Calu3 (cell line): ENCODE results near the gene VHLL. TPM values are rescaled to one million over a fixed set of nuclear protein-coding genes. Genes with fewer than 3 reads are reported as not detected.

Source experiments
- BruUV-seq: library from RNA; stranded (reverse); fragments of 400-500 nt; replicated peaks from 2 replicates; lab custom pipeline; 2021; lab: Mats Ljungman, UMichigan
- CTCF ChIA-PET: fragments of 300-600 bp; sonication (Branson Sonifier 250); formaldehyde crosslinking; loops from one replicate; lab custom pipeline; 2022; ENCODE audit warnings: antibody characterized with exemption; lab: Charles Lee
- DNase-seq: peaks from one replicate; pipeline ENCODE4 v3.0.0; 2022
- H3K27ac Mint-ChIP-seq: one replicate; pipeline ENCODE4 v1.8.0; 2022; ENCODE audit warnings: mixed read lengths; ENCODE audit not compliant: unreplicated experiment
- H3K27me3 Mint-ChIP-seq: one replicate; pipeline ENCODE4 v1.8.0; 2022; ENCODE audit warnings: mixed read lengths; ENCODE audit not compliant: unreplicated experiment
- H3K36me3 Mint-ChIP-seq: one replicate; pipeline ENCODE4 v1.8.0; 2022; ENCODE audit warnings: mild to moderate bottlenecking, moderate library complexity, mixed read lengths; ENCODE audit not compliant: insufficient read depth, unreplicated experiment
- H3K4me1 Mint-ChIP-seq: one replicate; pipeline ENCODE4 v1.8.0; 2022; ENCODE audit warnings: mild to moderate bottlenecking, low read depth, mixed read lengths; ENCODE audit not compliant: unreplicated experiment
- H3K4me3 Mint-ChIP-seq: one replicate; pipeline ENCODE4 v1.8.0; 2022; ENCODE audit warnings: mild to moderate bottlenecking, low read depth, moderate library complexity, mixed read lengths; ENCODE audit not compliant: unreplicated experiment
- H3K9me3 Mint-ChIP-seq: one replicate; pipeline ENCODE4 v1.8.0; 2022; ENCODE audit warnings: low read depth, mixed read lengths; ENCODE audit not compliant: unreplicated experiment
- intact Hi-C: fragments of 100-400 bp; cut with micrococcal nuclease; formaldehyde crosslinking; loops from one replicate; pipeline ENCODE4 v1.10.0; 2022; ENCODE audit not compliant: unreplicated experiment
- total RNA-seq: library from RNA; stranded (reverse); gene quantifications from 2 replicates; pipeline ENCODE4 v1.2.3, GENCODE V29; 2022
- TF ChIP-seq, protein P1 (sequence below): fragments of 200-600 bp; IDR thresholded peaks from one replicate; pipeline ENCODE4 v1.8.0; 2022; ENCODE audit warnings: antibody characterized with exemption; ENCODE audit not compliant: unreplicated experiment

Gene VHLL
- total RNA-seq, 1 experiment from 2014 or later = 1.5 TPM

DNA sequence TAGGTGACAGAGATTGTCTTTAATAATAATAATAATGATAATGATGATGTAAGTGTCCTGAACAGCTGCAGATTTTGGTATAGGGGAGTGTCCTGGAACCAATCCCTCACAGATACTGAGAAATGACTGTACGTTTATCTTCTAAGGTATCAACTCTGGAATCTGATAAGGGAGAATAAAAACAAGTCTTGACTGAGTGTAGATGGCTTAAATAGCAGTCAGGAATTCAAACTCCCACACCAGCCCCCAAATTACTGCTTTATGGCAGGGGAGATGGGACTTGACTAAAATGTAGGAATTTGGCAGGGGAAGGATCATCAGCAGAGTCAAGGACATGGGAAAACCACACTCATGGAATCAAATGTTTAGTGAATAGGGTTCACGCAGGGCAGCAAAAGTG is 6.1 kb upstream of the VHLL start:
- BruUV-seq = no TSS peak
- CTCF ChIA-PET = no interaction called here
- Mint-ChIP-seq H3K4me1 (no peaks in the 10 kb centered on the region), H3K27ac (no peak overlapping the region), H3K36me3 (peaks cover 67% of the 10 kb centered on the region), H3K9me3 (no peaks in the 10 kb centered on the region), H3K4me3 (no peak overlapping the region), H3K27me3 (no peaks in the 10 kb centered on the region)
- TF ChIP-seq, protein P1, sequence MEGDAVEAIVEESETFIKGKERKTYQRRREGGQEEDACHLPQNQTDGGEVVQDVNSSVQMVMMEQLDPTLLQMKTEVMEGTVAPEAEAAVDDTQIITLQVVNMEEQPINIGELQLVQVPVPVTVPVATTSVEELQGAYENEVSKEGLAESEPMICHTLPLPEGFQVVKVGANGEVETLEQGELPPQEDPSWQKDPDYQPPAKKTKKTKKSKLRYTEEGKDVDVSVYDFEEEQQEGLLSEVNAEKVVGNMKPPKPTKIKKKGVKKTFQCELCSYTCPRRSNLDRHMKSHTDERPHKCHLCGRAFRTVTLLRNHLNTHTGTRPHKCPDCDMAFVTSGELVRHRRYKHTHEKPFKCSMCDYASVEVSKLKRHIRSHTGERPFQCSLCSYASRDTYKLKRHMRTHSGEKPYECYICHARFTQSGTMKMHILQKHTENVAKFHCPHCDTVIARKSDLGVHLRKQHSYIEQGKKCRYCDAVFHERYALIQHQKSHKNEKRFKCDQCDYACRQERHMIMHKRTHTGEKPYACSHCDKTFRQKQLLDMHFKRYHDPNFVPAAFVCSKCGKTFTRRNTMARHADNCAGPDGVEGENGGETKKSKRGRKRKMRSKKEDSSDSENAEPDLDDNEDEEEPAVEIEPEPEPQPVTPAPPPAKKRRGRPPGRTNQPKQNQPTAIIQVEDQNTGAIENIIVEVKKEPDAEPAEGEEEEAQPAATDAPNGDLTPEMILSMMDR = no peak
- no peak for DNase-seq
- intact Hi-C loops = no loop called here

DNA sequence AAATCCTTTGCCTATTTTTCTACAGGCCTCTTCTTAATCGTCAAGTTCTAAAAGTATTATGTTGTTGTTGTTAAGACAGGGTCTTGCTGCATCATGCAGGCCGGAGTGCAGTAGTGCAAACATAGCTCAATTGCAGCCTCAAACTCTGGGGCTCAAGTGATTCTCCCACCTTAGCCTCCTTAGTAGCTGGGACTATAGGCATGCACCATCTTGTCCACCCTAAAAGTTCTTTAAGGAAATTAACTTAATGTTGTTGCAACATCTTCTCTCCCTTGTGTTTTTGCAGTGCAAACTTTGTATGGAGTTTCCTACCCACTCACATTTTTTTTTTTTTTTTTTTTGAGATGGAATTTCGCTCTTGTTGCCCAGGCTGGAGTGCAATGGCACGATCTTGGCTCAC is 4.1 kb upstream of the VHLL start:
- TF ChIP-seq, protein P1 = no peak
- CTCF ChIA-PET = interaction anchor here (0.5 to 0.7 kb wide), 2 partner anchors 22 to 155 kb away, joined by 3 to 6 read pairs; no protein-coding TSS in a partner anchor
- Mint-ChIP-seq H3K9me3 (no peaks in the 10 kb centered on the region), H3K27me3 (no peaks in the 10 kb centered on the region), H3K4me1 (no peaks in the 10 kb centered on the region), H3K36me3 (peaks cover 54% of the 10 kb centered on the region), H3K4me3 (no peak overlapping the region), H3K27ac (no peak overlapping the region)
- no TSS peak for BruUV-seq
- intact Hi-C loops = no loop called here
- no peak for DNase-seq

DNA sequence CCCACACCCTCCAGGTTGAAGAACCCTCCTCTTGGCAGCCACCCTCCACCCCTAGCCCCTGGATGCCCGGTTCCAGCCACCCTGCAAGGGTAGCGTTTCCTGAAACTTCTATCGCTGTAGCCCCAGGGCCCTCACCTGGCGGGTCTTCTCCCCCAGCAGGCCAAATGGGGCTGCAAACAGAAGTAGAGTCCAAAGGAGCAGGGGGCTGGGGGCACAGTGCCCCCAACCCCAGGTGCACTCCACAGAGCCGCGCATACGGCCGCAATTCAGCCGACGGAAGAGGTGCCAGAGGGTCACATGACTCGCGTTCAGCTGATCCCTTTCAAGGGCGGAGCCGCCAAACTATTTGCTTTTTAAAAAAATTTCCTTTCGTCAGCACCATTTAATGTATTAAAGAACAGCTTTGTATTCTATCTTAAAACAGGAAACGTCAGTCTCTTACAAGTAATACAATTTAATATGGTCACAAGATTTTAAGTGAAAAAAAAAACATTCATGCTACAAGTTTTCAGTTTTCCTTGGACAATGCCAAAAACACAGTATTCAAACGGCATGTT is 3.6 kb downstream of the VHLL start, which contains the start of gene GLMP:
Gene GLMP (minus strand): TSS at position 289 of the 557 bp plus-strand sequence. CDS start 34 bp downstream, at position 255.
- H3K27ac Mint-ChIP-seq = peak within 1 kb of the TSS; percentile 80
- H3K36me3 Mint-ChIP-seq = peaks cover 27% of the 10 kb centered on the region
- CTCF ChIA-PET = interaction anchor here (0.6 to 1.9 kb wide), 2 partner anchors 13 to 208 kb away, joined by 5 to 6 read pairs; partner anchors contain the start of gene SMG5
- peak within 1 kb of the TSS; percentile 74 for H3K4me3 Mint-ChIP-seq
- no TSS peak for BruUV-seq
- peaks cover 35% of the 10 kb centered on the region for H3K4me1 Mint-ChIP-seq
- no peaks in the 10 kb centered on the region for H3K27me3 Mint-ChIP-seq
- TF ChIP-seq, protein P1 = no peak
- H3K9me3 Mint-ChIP-seq = no peaks in the 10 kb centered on the region
- peak; percentile 60 for DNase-seq
- intact Hi-C loops = no loop called here

DNA sequence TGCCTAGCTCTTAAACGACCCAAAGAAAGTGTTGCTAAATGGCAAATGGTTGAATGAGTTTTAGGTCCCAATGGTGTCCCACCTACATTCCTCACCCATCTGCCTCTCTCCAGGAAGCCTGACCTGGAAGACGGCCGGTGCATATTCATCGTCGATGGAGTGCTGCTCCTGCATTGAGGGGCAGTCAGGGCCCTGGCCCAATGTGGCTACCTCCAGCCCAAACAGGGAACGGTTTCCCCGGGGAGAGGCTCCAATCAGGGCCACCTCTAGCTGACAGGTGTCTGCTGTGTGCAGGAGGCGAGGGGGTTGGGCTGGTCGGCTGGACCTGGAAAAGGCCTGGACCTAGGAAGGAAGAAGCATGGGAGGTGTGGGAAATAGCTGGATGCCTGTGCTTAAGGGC is 5.2 kb downstream of the VHLL start:
- BruUV-seq = no TSS peak
- DNase-seq = no peak
- H3K36me3 Mint-ChIP-seq = peaks cover 25% of the 10 kb centered on the region
- no peak overlapping the region for H3K27ac Mint-ChIP-seq
- CTCF ChIA-PET = no interaction called here
- H3K27me3 Mint-ChIP-seq = no peaks in the 10 kb centered on the region
- TF ChIP-seq, protein P1 = no peak
- no peaks in the 10 kb centered on the region for H3K9me3 Mint-ChIP-seq
- intact Hi-C loops = no loop called here
- no peak overlapping the region for H3K4me3 Mint-ChIP-seq
- peaks cover 35% of the 10 kb centered on the region for H3K4me1 Mint-ChIP-seq
